GM23338 (cell line): ENCODE data around the gene RAB5IF. TPM values are rescaled to one million over a fixed set of nuclear protein-coding genes. Genes with fewer than 3 reads are reported as not detected.

Experiments
- ATAC-seq: fragments of 200-7000 bp; cut with Tn5 transposase; 3 replicates; pipeline ENCODE4 v1.9.1; 2020
- DNase-seq: peaks from one replicate; pipeline ENCODE4 v3.0.0-alpha.2; 2015; ENCODE audit warnings: low spot score
- H2AFZ ChIP-seq: fragments of 200-600 bp; sonication (generic); 2 replicates; pipeline ENCODE4 v1.8.0; 2016; ENCODE audit warnings: antibody characterized with exemption, mild to moderate bottlenecking, moderate library complexity
- H3F3A ChIP-seq: fragments of 200-600 bp; sonication (generic); replicated peaks from 2 replicates; pipeline ENCODE4 v1.8.0; 2017; ENCODE audit warnings: antibody characterized with exemption, mixed run types, low read depth
- H3K27ac ChIP-seq: fragments of 200-600 bp; sonication (generic); 2 replicates; pipeline ENCODE4 v1.6.1; 2016; ENCODE audit warnings: low read depth
- H3K27me3 ChIP-seq: fragments of 200-600 bp; sonication (generic); 2 replicates; pipeline ENCODE4 v1.8.0; 2016; ENCODE audit warnings: mild to moderate bottlenecking, mixed run types, moderate library complexity; ENCODE audit not compliant: insufficient read depth
- H3K36me3 ChIP-seq: fragments of 200-600 bp; sonication (generic); 2 replicates; pipeline ENCODE4 v1.8.0; 2016; ENCODE audit warnings: mild to moderate bottlenecking; ENCODE audit not compliant: insufficient read depth
- H3K4me1 ChIP-seq: fragments of 200-600 bp; sonication (generic); 2 replicates; pipeline ENCODE4 v1.8.0; 2016; ENCODE audit warnings: mild to moderate bottlenecking, moderate library complexity; ENCODE audit not compliant: insufficient read depth
- H3K4me2 ChIP-seq: fragments of 200-600 bp; sonication (generic); 2 replicates; pipeline ENCODE4 v1.7.1; 2017; ENCODE audit warnings: mixed run types
- H3K4me3 ChIP-seq: fragments of 200-600 bp; sonication (generic); 2 replicates; pipeline ENCODE4 v1.6.1; 2016; ENCODE audit warnings: mixed run types
- H3K79me2 ChIP-seq: fragments of 200-600 bp; sonication (generic); replicated peaks from 2 replicates; pipeline ENCODE4 v1.8.0; 2017; ENCODE audit warnings: mild to moderate bottlenecking; ENCODE audit not compliant: insufficient read depth
- H3K9me2 ChIP-seq: fragments of 200-600 bp; sonication (generic); 2 replicates; pipeline ENCODE4 v1.8.0; 2017; ENCODE audit not compliant: insufficient read depth
- H4K20me1 ChIP-seq: fragments of 200-600 bp; sonication (generic); replicated peaks from 2 replicates; pipeline ENCODE4 v1.8.0; 2017; ENCODE audit warnings: mild to moderate bottlenecking; ENCODE audit not compliant: insufficient read depth
- H3K27ac Mint-ChIP-seq: 2 replicates; pipeline ENCODE4 v1.8.0; 2020; ENCODE audit warnings: inconsistent platforms, mild to moderate bottlenecking, moderate library complexity, mixed read lengths
- H3K27me3 Mint-ChIP-seq: 3 replicates; pipeline ENCODE4 v1.8.0; 2022; ENCODE audit warnings: low read depth, mild to moderate bottlenecking, moderate library complexity, mixed read lengths, inconsistent platforms; ENCODE audit not compliant: insufficient read depth, poor library complexity
- H3K36me3 Mint-ChIP-seq: 3 replicates; pipeline ENCODE4 v1.8.0; 2021; ENCODE audit warnings: low read depth, mild to moderate bottlenecking, inconsistent platforms, moderate library complexity, mixed read lengths
- H3K4me1 Mint-ChIP-seq: 3 replicates; pipeline ENCODE4 v1.8.0; 2020; ENCODE audit warnings: mild to moderate bottlenecking, inconsistent platforms, mixed read lengths
- H3K4me3 Mint-ChIP-seq: 3 replicates; pipeline ENCODE4 v1.8.0; 2021; ENCODE audit warnings: moderate library complexity, mild to moderate bottlenecking, inconsistent platforms, mixed read lengths
- H3K9me3 Mint-ChIP-seq: 3 replicates; pipeline ENCODE4 v1.8.0; 2020; ENCODE audit warnings: moderate library complexity, mild to moderate bottlenecking, inconsistent platforms, mixed read lengths
- CREB1 ChIP-seq: fragments of 250-450 bp; sonication (Bioruptor Pico); IDR thresholded peaks from 2 replicates; pipeline ENCODE4 v1.5.0; 2020; ENCODE audit warnings: low read depth, mild to moderate bottlenecking, moderate library complexity
- EZH2 ChIP-seq: fragments of 200-600 bp; sonication (generic); IDR thresholded peaks from one replicate; pipeline ENCODE4 v1.8.0; 2017; ENCODE audit warnings: antibody characterized with exemption, mild to moderate bottlenecking, low read depth; ENCODE audit not compliant: unreplicated experiment
- JUNB ChIP-seq: IDR thresholded peaks from one replicate; pipeline ENCODE4 v1.6.1; 2016; ENCODE audit warnings: antibody characterized with exemption; ENCODE audit not compliant: unreplicated experiment
- POLR2AphosphoS5 ChIP-seq: IDR thresholded peaks from 2 replicates; pipeline ENCODE4 v1.6.1; 2016; ENCODE audit warnings: antibody characterized with exemption, low read depth
- STAT1 ChIP-seq: IDR thresholded peaks from one replicate; pipeline ENCODE4 v1.6.1; 2016; ENCODE audit warnings: antibody characterized with exemption; ENCODE audit not compliant: unreplicated experiment
- ZNF114 ChIP-seq: fragments of 250-450 bp; sonication (Bioruptor Pico); IDR thresholded peaks from 2 replicates; pipeline ENCODE4 v1.5.0; 2020; ENCODE audit warnings: mild to moderate bottlenecking, moderate library complexity
- ZNF331 ChIP-seq: fragments of 250-450 bp; sonication (Bioruptor Pico); IDR thresholded peaks from 2 replicates; pipeline ENCODE4 v1.5.0; 2020; ENCODE audit warnings: low read depth, mild to moderate bottlenecking, moderate library complexity
- polyA plus RNA-seq: library from polyadenylated mRNA; unstranded; fragments of >200 nt; fragmentation: Nextera tagmentation; extraction: Ambion mirVana; gene quantifications from 2 replicates; pipeline ENCODE4 v1.2.1, GENCODE V29; 2016
- total RNA-seq: library from RNA; depleted of rRNA; stranded (reverse); fragments of >200 nt; shearing (Covaris generic); gene quantifications from 2 replicates; pipeline ENCODE4 v1.2.3, GENCODE V29; 2014
- TF ChIP-seq, protein P1 (sequence below): IDR thresholded peaks from one replicate; pipeline ENCODE4 v1.6.1; 2018; ENCODE audit warnings: antibody characterized with exemption; ENCODE audit not compliant: unreplicated experiment
- TF ChIP-seq, protein P2 (sequence below), 2 experiments: fragments of 200-600 bp in 1 of 2; sonication (generic) in 1 of 2; conservative IDR thresholded peaks; 2 replicates each; pipeline versions ENCODE4 v1.5.1 to v1.6.1; 2016 to 2017; ENCODE audit warnings: antibody characterized with exemption in 2 of 2, low read depth in 2 of 2, mild to moderate bottlenecking in 2 of 2, moderate library complexity in 1 of 2
- TF ChIP-seq, protein P3 (sequence below): IDR thresholded peaks from 2 replicates; pipeline ENCODE4 v1.6.1; 2016; ENCODE audit warnings: antibody characterized with exemption

The RAB5IF gene
- total and polyA plus RNA-seq, 2 experiments from 2014 or later = 123 to 138 TPM

DNA sequence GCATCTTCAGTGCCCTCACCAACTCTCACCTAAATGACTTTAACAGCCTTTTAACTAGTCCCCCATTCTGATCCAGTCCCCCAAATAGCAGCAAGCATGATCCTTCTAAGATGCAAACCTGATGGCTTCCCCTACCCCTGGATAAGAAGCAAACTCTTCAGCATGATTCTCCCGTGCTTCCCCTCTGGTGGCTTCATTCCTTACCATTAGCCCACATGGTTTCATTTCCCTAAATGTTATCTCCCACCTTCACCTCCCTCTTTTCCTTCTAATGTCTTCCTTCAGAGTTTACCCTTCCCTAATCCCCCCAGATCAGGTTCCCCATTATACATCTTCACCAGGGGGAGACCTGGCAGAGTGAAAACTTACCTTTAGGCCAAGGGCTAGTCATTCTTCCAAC lies 4.0 kb upstream of the RAB5IF start:
- Mint-ChIP-seq H3K36me3 (no peaks in the 10 kb centered on the region), H3K9me3 (no peaks in the 10 kb centered on the region), H3K27me3 (peaks cover 16% of the 10 kb centered on the region), H3K27ac (no peak overlapping the region), H3K4me3 (no peak overlapping the region), H3K4me1 (peaks cover 25% of the 10 kb centered on the region)
- H3K9me2 ChIP-seq = no peaks in the 10 kb centered on the region
- H3K79me2 ChIP-seq = peaks cover 9% of the 10 kb centered on the region
- DNase-seq = no peak
- no peak overlapping the region for H2AFZ ChIP-seq
- ATAC-seq = no peak
- 0 out of 2 replicates have a peak, but pooled peaks cover 11% of the 10 kb centered on the region for H3F3A ChIP-seq
- no peaks in the 10 kb centered on the region for H3K27me3 ChIP-seq
- H3K36me3 ChIP-seq = no peaks in the 10 kb centered on the region
- no peak overlapping the region for H3K4me2 ChIP-seq
- peaks cover 18% of the 10 kb centered on the region for H3K4me1 ChIP-seq
- H3K27ac ChIP-seq = no peak overlapping the region
- TF ChIP-seq, protein P1, sequence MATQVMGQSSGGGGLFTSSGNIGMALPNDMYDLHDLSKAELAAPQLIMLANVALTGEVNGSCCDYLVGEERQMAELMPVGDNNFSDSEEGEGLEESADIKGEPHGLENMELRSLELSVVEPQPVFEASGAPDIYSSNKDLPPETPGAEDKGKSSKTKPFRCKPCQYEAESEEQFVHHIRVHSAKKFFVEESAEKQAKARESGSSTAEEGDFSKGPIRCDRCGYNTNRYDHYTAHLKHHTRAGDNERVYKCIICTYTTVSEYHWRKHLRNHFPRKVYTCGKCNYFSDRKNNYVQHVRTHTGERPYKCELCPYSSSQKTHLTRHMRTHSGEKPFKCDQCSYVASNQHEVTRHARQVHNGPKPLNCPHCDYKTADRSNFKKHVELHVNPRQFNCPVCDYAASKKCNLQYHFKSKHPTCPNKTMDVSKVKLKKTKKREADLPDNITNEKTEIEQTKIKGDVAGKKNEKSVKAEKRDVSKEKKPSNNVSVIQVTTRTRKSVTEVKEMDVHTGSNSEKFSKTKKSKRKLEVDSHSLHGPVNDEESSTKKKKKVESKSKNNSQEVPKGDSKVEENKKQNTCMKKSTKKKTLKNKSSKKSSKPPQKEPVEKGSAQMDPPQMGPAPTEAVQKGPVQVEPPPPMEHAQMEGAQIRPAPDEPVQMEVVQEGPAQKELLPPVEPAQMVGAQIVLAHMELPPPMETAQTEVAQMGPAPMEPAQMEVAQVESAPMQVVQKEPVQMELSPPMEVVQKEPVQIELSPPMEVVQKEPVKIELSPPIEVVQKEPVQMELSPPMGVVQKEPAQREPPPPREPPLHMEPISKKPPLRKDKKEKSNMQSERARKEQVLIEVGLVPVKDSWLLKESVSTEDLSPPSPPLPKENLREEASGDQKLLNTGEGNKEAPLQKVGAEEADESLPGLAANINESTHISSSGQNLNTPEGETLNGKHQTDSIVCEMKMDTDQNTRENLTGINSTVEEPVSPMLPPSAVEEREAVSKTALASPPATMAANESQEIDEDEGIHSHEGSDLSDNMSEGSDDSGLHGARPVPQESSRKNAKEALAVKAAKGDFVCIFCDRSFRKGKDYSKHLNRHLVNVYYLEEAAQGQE = no peak
- TF ChIP-seq POLR2AphosphoS5 (no peak), ZNF331 (no peak), STAT1 (no peak), JUNB (no peak), EZH2 (no peak), ZNF114 (CRISPR knock-in tag) (no peak)
- TF ChIP-seq, protein P2, sequence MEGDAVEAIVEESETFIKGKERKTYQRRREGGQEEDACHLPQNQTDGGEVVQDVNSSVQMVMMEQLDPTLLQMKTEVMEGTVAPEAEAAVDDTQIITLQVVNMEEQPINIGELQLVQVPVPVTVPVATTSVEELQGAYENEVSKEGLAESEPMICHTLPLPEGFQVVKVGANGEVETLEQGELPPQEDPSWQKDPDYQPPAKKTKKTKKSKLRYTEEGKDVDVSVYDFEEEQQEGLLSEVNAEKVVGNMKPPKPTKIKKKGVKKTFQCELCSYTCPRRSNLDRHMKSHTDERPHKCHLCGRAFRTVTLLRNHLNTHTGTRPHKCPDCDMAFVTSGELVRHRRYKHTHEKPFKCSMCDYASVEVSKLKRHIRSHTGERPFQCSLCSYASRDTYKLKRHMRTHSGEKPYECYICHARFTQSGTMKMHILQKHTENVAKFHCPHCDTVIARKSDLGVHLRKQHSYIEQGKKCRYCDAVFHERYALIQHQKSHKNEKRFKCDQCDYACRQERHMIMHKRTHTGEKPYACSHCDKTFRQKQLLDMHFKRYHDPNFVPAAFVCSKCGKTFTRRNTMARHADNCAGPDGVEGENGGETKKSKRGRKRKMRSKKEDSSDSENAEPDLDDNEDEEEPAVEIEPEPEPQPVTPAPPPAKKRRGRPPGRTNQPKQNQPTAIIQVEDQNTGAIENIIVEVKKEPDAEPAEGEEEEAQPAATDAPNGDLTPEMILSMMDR (conservative IDR thresholded peaks at IDR 0.05; ENCODE audit: low read depth in 2 of 2) = no peak
- TF ChIP-seq, protein P3, sequence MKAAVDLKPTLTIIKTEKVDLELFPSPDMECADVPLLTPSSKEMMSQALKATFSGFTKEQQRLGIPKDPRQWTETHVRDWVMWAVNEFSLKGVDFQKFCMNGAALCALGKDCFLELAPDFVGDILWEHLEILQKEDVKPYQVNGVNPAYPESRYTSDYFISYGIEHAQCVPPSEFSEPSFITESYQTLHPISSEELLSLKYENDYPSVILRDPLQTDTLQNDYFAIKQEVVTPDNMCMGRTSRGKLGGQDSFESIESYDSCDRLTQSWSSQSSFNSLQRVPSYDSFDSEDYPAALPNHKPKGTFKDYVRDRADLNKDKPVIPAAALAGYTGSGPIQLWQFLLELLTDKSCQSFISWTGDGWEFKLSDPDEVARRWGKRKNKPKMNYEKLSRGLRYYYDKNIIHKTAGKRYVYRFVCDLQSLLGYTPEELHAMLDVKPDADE = no peak
- peaks cover 5% of the 10 kb centered on the region for H4K20me1 ChIP-seq
- no peak overlapping the region for H3K4me3 ChIP-seq

DNA sequence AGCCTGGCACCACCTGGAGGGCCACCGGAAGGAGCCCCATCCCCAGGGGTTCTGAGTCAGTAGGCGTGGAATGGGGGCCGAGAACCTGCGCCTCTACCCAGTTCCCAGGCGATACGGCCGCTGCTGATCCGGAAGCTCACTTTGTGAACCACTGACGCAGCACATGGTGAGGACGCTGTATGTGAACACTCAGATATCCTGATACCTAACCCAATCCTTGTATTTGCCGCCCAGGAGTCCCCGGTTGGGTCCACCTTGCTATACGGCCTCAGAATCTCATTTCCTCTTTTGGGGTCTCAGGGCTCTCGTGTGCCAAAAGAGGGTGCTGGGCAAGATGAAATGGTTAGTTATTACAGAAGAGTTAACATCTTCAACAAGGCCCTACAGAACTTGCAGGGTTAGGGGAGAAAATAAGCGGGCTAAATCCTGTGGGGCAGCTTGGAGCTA lies 604 bp upstream of the RAB5IF start:
- Histone ChIP-seq H3K9me2 (no peaks in the 10 kb centered on the region), H2AFZ (peak overlapping the region; percentile 98), H3F3A (peaks cover 23% of the 10 kb centered on the region), H4K20me1 (peaks cover 19% of the 10 kb centered on the region), H3K4me1 (peaks cover 13% of the 10 kb centered on the region), H3K4me2 (peak overlapping the region; percentile 71), H3K36me3 (peaks cover 15% of the 10 kb centered on the region), H3K79me2 (peaks cover 37% of the 10 kb centered on the region), H3K4me3 (peak overlapping the region; percentile 43), H3K27me3 (no peaks in the 10 kb centered on the region), H3K27ac (peak overlapping the region; percentile 88)
- peak overlapping the region; percentile 99 for H3K4me3 Mint-ChIP-seq
- ATAC-seq (peak; percentile 3), DNase-seq (peak; percentile 41)
- peak overlapping the region; percentile 79 for H3K27ac Mint-ChIP-seq
- peaks cover 20% of the 10 kb centered on the region for H3K27me3 Mint-ChIP-seq
- H3K4me1 Mint-ChIP-seq = peaks cover 17% of the 10 kb centered on the region
- H3K9me3 Mint-ChIP-seq = no peaks in the 10 kb centered on the region
- H3K36me3 Mint-ChIP-seq = peaks cover 31% of the 10 kb centered on the region; the same call in 2 of the 3 replicates
- TF ChIP-seq JUNB (no peak), CREB1 (CRISPR knock-in tag) (no peak), ZNF114 (CRISPR knock-in tag) (no peak), ZNF331 (no peak)
- TF ChIP-seq, protein P3 = no peak
- TF ChIP-seq, protein P1 = no peak
- TF ChIP-seq, protein P2 (conservative IDR thresholded peaks at IDR 0.05; ENCODE audit: low read depth in 2 of 2) = no peak
